DMS53 treated with DMSO at 0.1 percent for 48 hours (cell line): ENCODE measurements around the gene EFCAB3.
"Not testable (repeated sequence)": the region's sequence is repeated elsewhere in the genome, so short reads cannot be mapped to it uniquely, and the experiment has no call there.

ENCODE experiments used
- DNase-seq: peaks from one replicate; lab custom pipeline; 2025; ENCODE audit not compliant: unreplicated experiment; lab: John Stamatoyannopoulos, UW

The EFCAB3 gene

GRCh38 chr17:62380253-62380652 is at the start of gene EFCAB3:
EFCAB3 (plus strand) TSS chr17:62380553; CDS start chr17:62382980, 2,427 bp downstream.
- DNase-seq, result no peak

GRCh38 chr17:62336527-62336926 is 43.8 kb upstream of the EFCAB3 start:
- no peak for DNase-seq

- DNase-seq, result no peak
These were observed 36.5 kb upstream of the EFCAB3 start for GRCh38 chr17:62343764-62344270.

- no peak for DNase-seq
These were observed 29.2 kb upstream of the EFCAB3 start for GRCh38 chr17:62351176-62351575.

GRCh38 chr17:62366191-62366590 is 14.2 kb upstream of the EFCAB3 start:
- DNase-seq, result no peak

GRCh38 chr17:62381561-62381960 is 1.2 kb downstream of the EFCAB3 start:
- no peak for DNase-seq

- no peak for DNase-seq
These were observed 8.5 kb downstream of the EFCAB3 start for GRCh38 chr17:62388856-62389255.

- no peak for DNase-seq
These were observed 12.6 kb downstream of the EFCAB3 start for GRCh38 chr17:62392908-62393307.

GRCh38 chr17:62398891-62399290 is 18.5 kb downstream of the EFCAB3 start:
- no peak for DNase-seq

- no peak for DNase-seq
These were observed 25.1 kb downstream of the EFCAB3 start for GRCh38 chr17:62405451-62405850.

GRCh38 chr17:62413090-62413489 is 32.7 kb downstream of the EFCAB3 start:
- not testable (repeated sequence) for DNase-seq

GRCh38 chr17:62423647-62424461 is 43.5 kb downstream of the EFCAB3 start, which contains the start of gene METTL2A:
METTL2A (plus strand) TSS chr17:62423897; CDS start chr17:62423903, 6 bp downstream.
- peak; percentile 66 for DNase-seq

- not testable (repeated sequence) for DNase-seq
These were observed 45.9 kb downstream of the EFCAB3 start for GRCh38 chr17:62426214-62426613.

- DNase-seq, result not testable (repeated sequence)
These were observed 54.9 kb downstream of the EFCAB3 start for GRCh38 chr17:62435251-62435650.

- not testable (repeated sequence) for DNase-seq
These were observed 60.8 kb downstream of the EFCAB3 start for GRCh38 chr17:62441181-62441580.

- no peak for DNase-seq
These were observed 63.7 kb downstream of the EFCAB3 start for GRCh38 chr17:62444063-62444462.

- not testable (repeated sequence) for DNase-seq
These were observed 65.4 kb downstream of the EFCAB3 start for GRCh38 chr17:62445791-62446190.

- not testable (repeated sequence) for DNase-seq
These were observed 71.8 kb downstream of the EFCAB3 start for GRCh38 chr17:62452195-62452594.

- not testable (repeated sequence) for DNase-seq
These were observed 72.7 kb downstream of the EFCAB3 start for GRCh38 chr17:62453041-62453440.

GRCh38 chr17:62453656-62454055 is 73.3 kb downstream of the EFCAB3 start:
- not testable (repeated sequence) for DNase-seq

GRCh38 chr17:62454111-62454510 is 73.8 kb downstream of the EFCAB3 start:
- not testable (repeated sequence) for DNase-seq

- DNase-seq, result no peak
These were observed 75.7 kb downstream of the EFCAB3 start for GRCh38 chr17:62456016-62456415.
